ENCODE results near the gene AGO4. TPM values are rescaled to one million over a fixed set of nuclear protein-coding genes. Genes with fewer than 3 reads are reported as not detected.

AGO4 gene
- total and polyA plus RNA-seq, 2 donors (not counting 1 experiment from before 2014, with no cell fraction given), result 7.8 to 22.6 TPM

GRCh38 chr1:35850051-35850450 is 42.2 kb downstream of the AGO4 start:
- H3K4me3 ChIP-seq (ENCODE audit: control extremely low read depth in 1 of 5, extremely low read depth in 1 of 5, insufficient read depth in 1 of 5, low read depth in 2 of 5, low read length in 4 of 5), result no peak overlapping the region
- H3K79me2 ChIP-seq (ENCODE audit: control insufficient read depth, insufficient read depth, low read length), result no peaks in the 10 kb centered on the region
- H3K4me1 Mint-ChIP-seq, result peaks cover 5% of the 10 kb centered on the region
- peaks cover 0 to 3% of the 10 kb centered on the region in 2 donors for H3K4me1 ChIP-seq (ENCODE audit: control insufficient read depth in 2 of 2, insufficient read depth in 2 of 2, low read length in 2 of 2)
- DNase-seq, result no peak
- WGBS (ENCODE audit: insufficient coverage), result 100% methylated on average over 2 of the region's 2 CpGs
- no peak overlapping the region for H3K27ac ChIP-seq (ENCODE audit: low read length in 2 of 2)
- no peaks in the 10 kb centered on the region for H3K27me3 Mint-ChIP-seq
- H2AFZ ChIP-seq (ENCODE audit: insufficient read depth, low read depth, low read length, poor library complexity, severe bottlenecking), result no peak overlapping the region
- no peak overlapping the region for H3K27ac Mint-ChIP-seq
- no peak for TF ChIP-seq EZH2 (IDR thresholded peaks at IDR 0.05; ENCODE audit: borderline replicate concordance, insufficient read depth, low read depth, low read length, poor library complexity, severe bottlenecking)
- no peak for TF ChIP-seq CTCF (IDR thresholded peaks at IDR 0.05)
- no peak overlapping the region for H3K9ac ChIP-seq (ENCODE audit: low read length)
- no peaks in the 10 kb centered on the region for H3K27me3 ChIP-seq (replicated peaks in 1 of 4; ENCODE audit: control extremely low read depth in 1 of 4, control insufficient read depth in 3 of 4, insufficient read depth in 4 of 4, low read length in 3 of 4)
- ChIA-PET POLR2A (interaction anchor here (0.6 kb wide), 1 partner anchor 98 kb away, joined by 4 read pairs; no protein-coding TSS in a partner anchor), CTCF (interaction anchor here (0.7 to 1.9 kb wide), 4 partner anchors 8 to 452 kb away, joined by 3 to 7 read pairs (median 4); no protein-coding TSS in a partner anchor)
- ATAC-seq (ENCODE audit: low read depth), result no peak
- no peaks in the 10 kb centered on the region for H3K9me3 ChIP-seq (ENCODE audit: control extremely low read depth in 1 of 3, control insufficient read depth in 2 of 3, insufficient read depth in 1 of 3, low read length in 2 of 3)
- H3K4me3 Mint-ChIP-seq, result no peak overlapping the region
- no peaks in the 10 kb centered on the region for H4K20me1 ChIP-seq (ENCODE audit: control insufficient read depth, insufficient read depth, low read length, poor library complexity, severe bottlenecking)
- H3K4me2 ChIP-seq (replicated peaks; ENCODE audit: low read depth, low read length, poor library complexity, severe bottlenecking), result no peak overlapping the region
- no peaks in the 10 kb centered on the region for H3K9me3 Mint-ChIP-seq (ENCODE audit: insufficient read depth)
- peaks cover 9 to 35% of the 10 kb centered on the region in 2 experiments for H3K36me3 ChIP-seq (replicated peaks in 1 of 2; ENCODE audit: control extremely low read depth in 1 of 2, control insufficient read depth in 1 of 2, extremely low read depth in 1 of 2, insufficient read depth in 2 of 2, low read length in 1 of 2)
- intact Hi-C loops (cut with micrococcal nuclease), result no loop called here

- no peak overlapping the region for H2AFZ ChIP-seq (ENCODE audit: insufficient read depth, low read depth, low read length, poor library complexity, severe bottlenecking)
- DNase-seq (no peak), ATAC-seq (ENCODE audit: low read depth) (no peak)
- no peak overlapping the region for H3K4me3 Mint-ChIP-seq
- intact Hi-C loops (cut with micrococcal nuclease), result no loop called here
- peaks cover 5% of the 10 kb centered on the region for H3K4me1 Mint-ChIP-seq
- H3K27me3 Mint-ChIP-seq, result no peaks in the 10 kb centered on the region
- no peak overlapping the region for H3K27ac Mint-ChIP-seq
- H3K27ac ChIP-seq (ENCODE audit: low read length in 2 of 2), result no peak overlapping the region
- H3K9me3 Mint-ChIP-seq (ENCODE audit: insufficient read depth), result no peaks in the 10 kb centered on the region
- ChIA-PET POLR2A (no interaction called here), CTCF (interaction anchor here (0.7 to 1.2 kb wide), 2 partner anchors 9 to 452 kb away, joined by 3 read pairs; no protein-coding TSS in a partner anchor)
- H4K20me1 ChIP-seq (ENCODE audit: control insufficient read depth, insufficient read depth, low read length, poor library complexity, severe bottlenecking), result no peaks in the 10 kb centered on the region
- H3K4me2 ChIP-seq (replicated peaks; ENCODE audit: low read depth, low read length, poor library complexity, severe bottlenecking), result no peak overlapping the region
- no peaks in the 10 kb centered on the region for H3K27me3 ChIP-seq (replicated peaks in 1 of 4; ENCODE audit: control extremely low read depth in 1 of 4, control insufficient read depth in 3 of 4, insufficient read depth in 4 of 4, low read length in 3 of 4)
- H3K9ac ChIP-seq (ENCODE audit: low read length), result no peak overlapping the region
- peaks cover 5 to 32% of the 10 kb centered on the region in 2 experiments for H3K36me3 ChIP-seq (replicated peaks in 1 of 2; ENCODE audit: control extremely low read depth in 1 of 2, control insufficient read depth in 1 of 2, extremely low read depth in 1 of 2, insufficient read depth in 2 of 2, low read length in 1 of 2)
- TF ChIP-seq EZH2 (IDR thresholded peaks at IDR 0.05; ENCODE audit: borderline replicate concordance, insufficient read depth, low read depth, low read length, poor library complexity, severe bottlenecking) (no peak), CTCF (IDR thresholded peaks at IDR 0.05) (no peak)
- peaks cover 0 to 3% of the 10 kb centered on the region in 2 donors for H3K4me1 ChIP-seq (ENCODE audit: control insufficient read depth in 2 of 2, insufficient read depth in 2 of 2, low read length in 2 of 2)
- H3K79me2 ChIP-seq (ENCODE audit: control insufficient read depth, insufficient read depth, low read length), result no peaks in the 10 kb centered on the region
- H3K4me3 ChIP-seq (ENCODE audit: control extremely low read depth in 1 of 5, extremely low read depth in 1 of 5, insufficient read depth in 1 of 5, low read depth in 2 of 5, low read length in 4 of 5), result no peak overlapping the region
- WGBS (ENCODE audit: insufficient coverage), result no CpG with 5 or more reads among the region's 5 CpGs
- no peaks in the 10 kb centered on the region for H3K9me3 ChIP-seq (ENCODE audit: control extremely low read depth in 1 of 3, control insufficient read depth in 2 of 3, insufficient read depth in 1 of 3, low read length in 2 of 3)
Observed at GRCh38 chr1:35850716-35851115, 42.9 kb downstream of the AGO4 start.
